A375 (cell line): ENCODE data around the gene BEX4. TPM values are rescaled to one million over a fixed set of nuclear protein-coding genes. Genes with fewer than 3 reads are reported as not detected.

ENCODE experiments used
- total RNA-seq: library from RNA; depleted of rRNA; stranded (reverse); fragments of >200 nt; shearing (Covaris generic); gene quantifications from 2 replicates; pipeline ENCODE4 v1.2.3, GENCODE V29; 2014; rRNA removed

The BEX4 gene
- 11.6 and 12.0 TPM in 2 replicates for total RNA-seq

DNA sequence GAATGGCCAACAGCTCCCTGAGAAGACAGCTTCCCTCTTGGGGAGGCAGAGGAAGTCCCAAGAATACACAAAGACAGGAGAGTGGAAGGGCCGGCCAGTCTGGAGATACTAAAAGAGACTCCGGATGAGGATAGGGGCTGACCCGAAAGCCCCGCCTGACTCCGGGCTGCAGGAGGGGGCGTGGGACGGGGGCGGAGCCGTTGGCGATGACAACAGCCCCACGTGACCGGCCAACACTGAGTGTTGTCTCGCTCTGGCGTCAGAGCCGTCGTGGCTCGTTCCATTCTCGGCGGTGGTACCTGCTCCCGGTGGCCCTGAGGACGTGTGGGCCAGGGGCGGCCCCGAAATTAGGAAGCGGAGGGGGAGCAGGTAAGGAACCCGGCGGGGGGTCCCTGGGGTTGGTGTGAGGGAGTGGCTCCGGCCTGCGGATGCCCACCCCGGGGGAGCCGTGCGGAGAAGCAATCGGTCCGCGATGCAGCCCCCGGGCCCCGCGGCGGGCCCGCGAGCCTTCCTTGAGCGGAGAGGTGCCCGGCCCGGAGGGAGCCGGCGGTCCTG lies at the start of gene BEX4:
TSS of gene BEX4 (plus strand) at position 239 of the 555 bp plus-strand sequence. CDS start 1,046 bp downstream, outside the sequence.

DNA sequence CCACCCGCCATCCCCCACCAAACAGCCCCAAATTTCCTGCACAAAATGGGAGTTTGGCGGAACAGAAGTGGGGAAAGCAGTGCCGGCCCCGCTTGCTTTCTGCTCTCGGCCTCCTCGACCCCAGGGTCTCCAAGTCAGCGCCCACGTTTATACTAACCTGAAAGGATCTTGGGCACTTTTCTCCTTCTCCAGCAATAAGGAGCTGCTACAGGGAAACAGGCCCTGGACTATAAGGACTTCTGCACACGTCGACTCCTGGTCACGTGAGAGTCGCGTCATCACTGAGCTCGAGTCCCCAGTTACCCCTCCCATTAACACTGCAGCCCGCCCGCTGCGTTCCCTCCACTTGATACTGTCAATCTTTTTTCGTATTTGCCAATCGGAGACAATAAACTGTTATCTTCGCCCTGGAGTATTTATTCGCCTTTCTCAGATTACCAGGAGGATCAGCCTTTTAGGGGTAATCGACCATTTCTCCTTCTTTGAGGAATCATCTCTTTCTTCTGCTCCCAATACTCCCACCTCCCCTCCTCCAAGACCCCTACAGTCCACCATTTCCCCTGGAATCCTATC lies 40.1 kb downstream of the BEX4 start, which contains the start of gene TCEAL8:
TSS of gene TCEAL8 (minus strand) at position 235 of the 573 bp plus-strand sequence. CDS start 1,176 bp downstream, outside the sequence.

Other genes with a start within 250 kb of the BEX4 start
- gene BEX1, start 150.9 kb upstream of the BEX4 start, total RNA-seq: 0.53 and 5.4 TPM in 2 replicates
- gene NXF3, start 122.0 kb upstream of the BEX4 start, total RNA-seq: not detected in 2 replicates
- 42.7 and 45.7 TPM in 2 replicates for gene TCEAL8, start 40.0 kb downstream of the BEX4 start, total RNA-seq
- not detected in 2 replicates for gene TCEAL5, start 61.6 kb downstream of the BEX4 start, total RNA-seq
- gene BEX2, start 95.9 kb downstream of the BEX4 start, total RNA-seq: 19.2 and 27.8 TPM in 2 replicates
- not detected in 2 replicates for gene TCEAL7, start 115.1 kb downstream of the BEX4 start, total RNA-seq
- gene TCEAL9, start 141.4 kb downstream of the BEX4 start, total RNA-seq: 28.1 and 35.2 TPM in 2 replicates
- 186 and 209 TPM in 2 replicates for gene BEX3, start 161.4 kb downstream of the BEX4 start, total RNA-seq